Posterior cingulate gyrus (tissue), 11 donors: Measurements from ENCODE around the gene TP53TG5.

ENCODE experiments used
- DNase-seq, 10 donors: peaks; one replicate each; pipeline versions ENCODE4 v3.0.0 to v3.0.0-alpha.2; 2020 to 2021; ENCODE audit warnings: mixed read lengths in 3 of 10
- intact Hi-C: fragments of 100-400 bp; cut with DNase I; formaldehyde crosslinking; loops from one replicate; pipeline ENCODE4 v1.15.1; 2023

Gene TP53TG5

DNA sequence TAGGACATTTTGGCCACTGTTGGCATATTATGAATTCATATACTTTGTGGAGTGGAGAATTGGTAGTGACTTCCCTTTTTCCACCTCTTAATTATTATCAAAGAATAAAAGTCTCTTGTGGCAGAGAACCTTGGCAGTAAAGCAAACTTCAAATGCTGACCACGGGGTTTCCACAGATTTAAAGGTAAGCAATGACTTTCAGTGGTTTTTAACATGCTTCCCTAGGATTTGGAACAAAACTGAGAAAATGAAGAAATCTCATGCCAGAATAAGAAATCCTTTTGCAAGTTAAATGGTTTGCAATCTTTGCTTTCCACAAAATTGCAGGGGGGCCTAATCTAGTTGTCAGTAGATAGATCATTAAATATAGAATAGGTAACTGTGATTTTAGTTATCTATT is 27.9 kb downstream of the TP53TG5 start:
- no peak for DNase-seq
- intact Hi-C loops = no loop called here

DNA sequence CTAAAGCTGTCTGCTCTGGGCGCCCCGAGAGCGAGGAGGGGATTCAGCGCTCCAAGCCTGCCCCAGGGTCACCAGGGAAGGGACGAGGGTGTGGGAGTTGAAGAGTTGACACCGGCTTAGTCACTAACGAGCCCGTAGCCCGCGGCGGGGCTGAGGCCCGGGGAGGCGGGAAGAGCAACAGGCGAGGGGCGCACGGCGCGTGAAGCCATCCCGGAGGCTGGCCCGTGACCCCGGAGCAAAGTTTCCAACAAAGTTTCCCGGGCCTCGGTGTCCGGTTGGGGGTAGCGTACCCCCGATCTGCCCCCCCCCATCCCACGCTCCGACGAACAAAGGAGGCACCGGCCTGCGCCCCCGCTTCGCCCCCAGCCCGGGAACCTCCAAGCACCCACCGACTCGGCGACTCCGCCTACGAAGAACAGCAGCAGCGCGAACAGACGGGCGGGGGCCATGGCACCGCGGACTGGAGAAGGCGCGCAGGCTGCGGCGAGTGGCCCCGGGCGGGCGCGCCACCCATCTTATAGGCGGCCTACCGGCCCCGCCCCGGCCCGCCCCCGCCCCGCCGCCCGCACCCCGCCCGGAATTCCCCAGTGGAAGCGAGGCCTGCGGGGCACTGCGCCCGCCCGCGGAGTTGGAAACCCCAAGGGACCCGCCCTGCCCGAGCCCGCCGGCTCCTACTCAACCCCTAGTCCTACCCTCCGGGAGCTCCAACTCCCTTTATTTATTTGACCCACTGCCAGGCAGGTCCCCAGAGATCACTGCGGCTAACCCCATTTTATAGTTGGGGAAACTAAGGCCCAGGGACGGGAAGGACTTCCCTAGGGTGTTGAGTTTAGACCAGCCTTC is 30.0 kb downstream of the TP53TG5 start, which contains the start of gene SDC4:
TSS of gene SDC4 (minus strand) at position 489 of the 843 bp plus-strand sequence. CDS start at position 449, 40 bp downstream.
- DNase-seq = peak in 3 of 10 donors; percentile 34 to 88 (median 65)
- intact Hi-C loops = no loop called here

DNA sequence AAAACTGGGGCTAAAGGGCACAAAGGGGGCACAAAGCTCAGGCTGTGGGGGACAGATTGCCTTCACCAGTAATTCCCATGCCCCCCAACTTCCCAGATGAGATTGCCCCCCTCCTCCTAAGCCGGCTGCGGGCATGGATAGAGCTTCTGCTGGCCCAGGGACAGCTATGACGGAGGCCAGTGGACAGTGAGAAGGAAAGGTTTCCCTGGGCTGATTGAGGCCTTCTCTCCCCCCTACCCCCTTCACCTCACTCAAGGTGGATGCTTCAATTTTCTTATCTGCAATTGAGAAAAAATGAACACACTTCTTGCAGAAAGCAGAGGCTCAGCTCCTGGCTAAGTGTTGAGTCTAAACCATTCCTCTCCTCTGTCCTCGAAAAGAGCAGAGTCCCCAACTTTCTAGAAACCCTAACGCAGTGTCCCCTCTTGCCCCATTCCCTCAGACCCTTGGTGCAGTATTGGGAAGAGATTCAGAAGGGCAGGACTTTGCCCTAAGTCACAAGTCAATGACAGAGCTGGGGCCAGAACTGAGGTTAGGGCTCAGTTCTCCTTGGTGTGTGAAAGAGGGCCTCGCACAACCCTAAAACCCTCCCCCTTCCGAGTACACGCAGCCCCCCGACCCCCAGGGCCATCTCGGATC is 30.7 kb downstream of the TP53TG5 start:
- no peak for DNase-seq
- intact Hi-C loops = no loop called here

DNA sequence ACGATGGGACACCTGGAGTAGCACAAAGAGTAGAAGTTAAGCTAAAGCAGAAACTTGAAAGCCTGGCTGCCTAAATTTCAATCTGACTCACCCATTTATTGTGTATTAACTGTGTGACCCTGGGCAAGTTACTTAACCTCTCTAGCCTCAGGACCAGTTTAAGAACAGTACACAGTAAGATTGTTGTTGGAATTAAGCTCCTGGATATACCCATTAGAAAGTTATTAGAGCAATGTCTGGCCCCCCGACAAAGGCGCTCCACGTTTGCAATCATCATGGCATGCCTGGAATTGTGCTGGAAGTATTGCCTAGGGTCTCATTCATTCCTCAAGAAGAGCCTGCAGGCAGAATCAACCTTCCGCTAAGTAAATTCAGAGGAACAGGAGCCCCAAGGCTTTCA is 31.3 kb downstream of the TP53TG5 start:
- no peak for DNase-seq
- intact Hi-C loops = no loop called here

DNA sequence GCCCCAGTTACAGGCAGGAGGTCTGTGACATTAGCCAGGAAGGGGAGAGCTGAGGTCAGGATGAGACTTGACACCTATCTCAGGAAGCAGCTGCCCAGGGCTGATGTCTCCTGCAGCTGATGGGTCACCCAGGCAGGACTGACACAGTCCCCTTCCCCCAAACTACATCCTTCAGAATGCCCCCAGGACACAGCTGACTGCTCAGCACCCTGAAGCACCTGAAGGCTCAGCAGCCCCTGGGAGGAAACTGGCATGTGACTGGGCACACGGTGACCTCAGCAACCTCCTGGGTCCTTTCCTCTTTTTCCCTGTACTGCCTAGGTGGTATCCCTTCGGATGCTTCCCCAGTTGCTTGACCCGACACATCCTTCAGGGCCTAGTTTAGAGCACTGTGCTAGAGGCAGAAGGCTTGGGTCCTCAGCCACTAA is 31.8 kb downstream of the TP53TG5 start:
- no peak for DNase-seq
- intact Hi-C loops = no loop called here

DNA sequence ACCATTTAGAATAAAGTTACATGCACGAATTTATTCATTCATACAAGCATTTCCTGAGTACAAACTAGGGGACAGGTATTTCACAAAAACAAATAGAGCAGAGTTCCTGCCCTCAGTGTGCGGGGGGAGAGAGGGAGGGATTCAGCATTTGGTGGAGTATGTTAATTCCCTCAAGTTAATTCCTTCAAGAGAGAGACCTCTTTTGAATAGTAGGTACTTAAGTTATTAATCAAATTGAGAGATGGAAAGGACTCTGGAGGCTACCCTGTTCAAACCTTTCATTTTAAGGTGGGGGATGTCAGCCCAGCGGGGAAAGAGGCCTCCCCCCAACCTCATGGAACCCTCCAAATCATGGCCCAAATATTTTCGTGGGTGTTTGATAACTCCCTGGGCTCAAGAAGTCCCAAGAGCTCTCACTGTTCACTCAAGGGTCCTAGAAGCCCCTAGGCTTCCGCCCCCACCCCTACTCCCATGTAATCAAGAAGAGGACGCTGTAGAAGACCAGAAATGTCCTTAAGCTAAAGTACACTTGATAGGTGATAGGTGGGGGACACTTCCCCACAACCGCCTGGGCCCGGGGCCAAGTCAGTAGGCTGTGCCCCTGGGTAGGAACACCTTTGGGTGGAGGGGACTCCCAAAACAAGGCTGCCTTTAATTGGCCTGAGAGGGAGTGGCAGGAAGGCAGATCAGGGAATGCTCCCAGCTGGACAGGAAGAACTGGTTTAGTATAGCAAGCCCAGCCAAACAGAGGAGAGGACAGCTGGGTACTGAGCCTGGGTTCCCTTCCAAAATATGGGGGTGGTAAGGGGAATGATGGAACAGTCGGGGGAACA is 32.8 kb downstream of the TP53TG5 start:
- no peak for DNase-seq
- intact Hi-C loops = no loop called here

DNA sequence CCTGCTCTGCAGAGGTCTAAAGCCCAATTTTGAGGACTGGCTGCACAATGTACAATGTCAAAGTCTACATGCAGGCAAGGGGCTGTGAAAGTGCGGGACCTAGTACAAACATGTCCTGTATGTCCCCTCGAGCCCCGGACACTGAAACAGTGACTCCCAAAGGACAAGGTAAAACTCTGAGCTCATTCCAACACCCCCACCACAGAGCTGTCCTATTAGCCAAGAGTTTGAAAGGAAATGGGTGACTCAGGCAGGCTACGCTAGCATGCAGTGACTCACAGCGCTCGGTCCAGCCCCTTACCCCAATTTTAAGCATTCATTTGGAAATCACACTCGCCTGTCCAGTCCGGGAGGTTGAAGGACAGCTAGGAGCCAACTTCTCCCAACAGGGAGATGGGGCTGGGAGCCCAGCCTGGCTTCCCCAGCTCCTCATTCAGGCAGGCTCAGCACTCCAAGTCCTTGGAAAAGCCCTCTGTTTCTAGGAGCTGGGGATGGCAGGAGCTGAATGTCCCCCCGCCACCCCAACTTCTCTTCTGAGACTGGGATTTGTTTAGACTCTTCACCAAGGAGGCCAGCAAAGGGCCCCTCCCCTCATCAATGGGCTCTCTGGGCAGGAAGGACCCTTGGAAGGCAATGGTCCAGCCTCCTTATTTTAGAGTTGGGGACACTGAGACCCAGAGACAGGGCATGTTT is 33.8 kb downstream of the TP53TG5 start:
- intact Hi-C loops = no loop called here
- DNase-seq = peak in 3 of 10 donors; percentile 34 to 76 (median 51)

DNA sequence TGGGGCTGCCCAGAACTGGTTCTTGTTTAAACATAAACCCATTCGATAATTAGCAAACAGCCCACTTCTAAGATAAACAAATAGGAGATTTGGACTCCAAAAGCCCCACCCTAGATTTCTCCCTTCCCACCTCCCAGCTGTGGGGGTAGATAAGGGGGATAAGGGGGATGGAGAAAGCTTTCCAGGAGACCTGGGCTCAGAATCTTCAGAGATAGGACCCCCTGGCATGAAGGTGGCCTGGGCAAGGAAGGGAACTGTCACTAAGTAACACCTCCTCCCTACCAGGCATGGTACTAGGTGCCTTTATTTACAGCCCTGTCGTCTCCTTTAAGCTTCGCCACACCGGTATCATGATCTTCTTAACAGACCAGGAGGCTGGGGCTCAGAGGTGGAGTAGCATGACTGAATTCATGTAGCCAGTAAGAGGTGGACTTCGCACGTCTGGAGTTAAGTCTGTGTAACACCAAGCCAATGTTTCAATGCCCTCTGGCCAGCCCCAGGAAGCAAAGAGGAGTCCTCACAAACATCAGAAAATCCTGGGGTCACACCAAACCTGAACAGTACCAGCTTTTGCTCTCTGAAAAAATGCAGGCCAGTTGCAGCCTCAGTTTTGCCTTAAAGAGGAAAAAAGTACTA is 34.5 kb downstream of the TP53TG5 start:
- no peak for DNase-seq
- intact Hi-C loops = no loop called here

DNA sequence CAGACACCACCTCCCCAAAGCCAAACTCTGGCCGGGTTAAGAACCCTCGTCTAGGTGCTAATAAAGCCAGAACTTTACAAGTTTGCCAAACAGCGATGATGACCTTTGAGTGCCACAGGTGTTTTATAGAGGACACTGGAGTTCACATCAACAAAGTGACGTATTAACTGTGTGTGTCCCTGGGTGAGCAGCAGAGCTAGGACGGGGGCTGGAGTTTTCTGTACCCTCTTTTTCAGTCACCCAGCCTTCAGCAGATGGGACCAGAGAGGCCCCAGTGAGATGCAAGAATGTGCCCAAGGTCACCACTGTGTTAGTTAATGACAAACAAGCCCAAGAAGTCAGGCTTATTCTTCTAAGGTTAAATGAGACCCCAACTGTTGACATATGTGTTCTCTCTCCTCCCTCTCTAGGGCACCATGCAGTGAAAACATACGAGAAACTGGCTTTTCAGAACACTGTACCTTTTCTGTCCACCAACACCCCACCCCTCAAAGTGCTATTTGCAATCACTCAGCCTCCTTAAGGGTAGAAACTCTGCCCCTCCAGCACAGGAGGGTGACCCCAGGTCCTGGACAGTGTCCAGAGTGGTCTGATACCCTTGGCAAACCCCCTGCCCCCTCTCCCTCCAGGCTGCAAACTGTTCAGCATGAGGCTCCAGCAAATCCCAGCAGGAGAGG is 35.1 kb downstream of the TP53TG5 start:
- no peak for DNase-seq
- intact Hi-C loops = no loop called here

DNA sequence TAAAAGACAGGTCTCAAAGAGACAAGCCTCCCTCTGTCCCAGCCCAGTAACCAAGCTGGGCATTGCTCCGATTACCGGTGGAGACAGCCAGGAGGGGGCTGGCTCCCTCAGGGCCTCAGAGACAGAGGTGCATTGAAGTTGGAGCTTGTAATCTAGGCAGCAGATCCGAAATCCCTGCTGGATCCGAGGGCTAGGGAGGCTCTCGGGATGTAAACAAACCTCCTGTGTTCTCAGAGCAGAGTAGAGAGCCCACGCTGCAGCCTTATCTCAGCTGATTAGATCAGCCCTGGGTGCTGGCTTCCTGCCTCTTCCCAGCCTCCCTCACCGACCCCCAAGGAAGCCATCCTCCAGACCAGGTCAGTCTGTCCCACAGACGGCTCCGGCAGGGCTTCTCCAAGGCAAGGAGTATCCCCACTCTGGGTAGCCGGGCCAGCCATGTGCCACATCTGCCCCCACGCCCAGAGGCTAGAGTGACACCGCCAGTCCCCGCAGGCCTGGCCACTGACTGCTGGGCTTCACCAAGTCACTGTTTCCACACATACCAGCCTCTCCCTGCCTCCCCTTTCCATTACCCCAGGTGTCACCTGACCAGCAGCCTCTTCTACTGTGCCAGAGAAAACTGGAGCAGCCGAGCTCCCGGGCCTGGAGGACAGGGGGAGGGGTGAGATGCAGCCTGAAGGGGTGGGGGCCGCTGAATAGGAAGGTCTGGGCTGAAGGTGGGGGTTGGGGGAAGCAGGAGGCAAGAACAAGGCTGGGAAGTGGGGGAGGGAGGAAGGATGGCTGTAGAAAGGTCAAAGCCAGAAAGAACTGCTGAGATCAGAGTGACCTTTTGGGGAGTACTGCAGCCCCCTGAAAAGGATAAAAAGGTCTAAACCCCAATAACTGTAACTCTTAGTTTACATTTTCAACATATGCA is 35.9 kb downstream of the TP53TG5 start:
- peak in 8 of 10 donors; percentile 21 to 87 (median 48) for DNase-seq
- intact Hi-C loops = no loop called here

DNA sequence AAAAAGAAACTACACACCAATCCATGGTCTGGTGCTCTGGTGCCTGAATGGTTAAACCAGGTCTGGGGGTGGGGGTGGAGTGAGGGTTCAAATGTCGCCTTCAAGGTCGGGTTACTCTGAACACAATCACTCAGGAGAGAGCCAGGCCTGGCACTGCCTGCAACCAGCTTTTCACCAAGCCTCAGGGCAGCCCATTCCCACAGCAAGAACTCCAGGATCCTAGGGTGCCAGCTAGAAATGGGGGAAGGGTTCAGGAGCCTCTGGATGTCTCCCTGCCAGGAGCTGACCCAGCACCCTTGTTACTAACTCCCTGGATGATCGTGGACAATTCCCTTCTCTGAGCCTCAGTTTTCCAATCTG is 36.6 kb downstream of the TP53TG5 start:
- no peak for DNase-seq
- intact Hi-C loops = no loop called here

DNA sequence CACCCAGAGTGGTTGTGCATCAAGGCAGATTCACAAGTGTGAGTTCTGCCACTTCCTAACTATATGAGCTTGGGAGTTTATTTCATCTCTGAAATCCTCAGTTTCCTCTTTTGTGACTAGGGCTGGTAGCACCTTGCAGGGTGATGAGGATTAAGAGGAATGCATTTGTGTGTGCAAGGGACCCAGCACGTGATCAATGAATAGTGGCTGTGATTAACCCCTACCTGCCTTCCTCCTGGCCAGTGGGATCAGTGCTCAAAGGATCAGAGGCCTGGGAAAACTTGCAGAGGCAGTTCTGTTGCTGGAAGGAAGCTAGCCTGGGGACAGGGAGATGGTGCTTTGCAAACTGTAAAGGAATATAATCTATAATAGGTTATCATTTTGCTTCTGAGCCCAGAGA is 37.2 kb downstream of the TP53TG5 start:
- DNase-seq = no peak
- intact Hi-C loops = no loop called here

DNA sequence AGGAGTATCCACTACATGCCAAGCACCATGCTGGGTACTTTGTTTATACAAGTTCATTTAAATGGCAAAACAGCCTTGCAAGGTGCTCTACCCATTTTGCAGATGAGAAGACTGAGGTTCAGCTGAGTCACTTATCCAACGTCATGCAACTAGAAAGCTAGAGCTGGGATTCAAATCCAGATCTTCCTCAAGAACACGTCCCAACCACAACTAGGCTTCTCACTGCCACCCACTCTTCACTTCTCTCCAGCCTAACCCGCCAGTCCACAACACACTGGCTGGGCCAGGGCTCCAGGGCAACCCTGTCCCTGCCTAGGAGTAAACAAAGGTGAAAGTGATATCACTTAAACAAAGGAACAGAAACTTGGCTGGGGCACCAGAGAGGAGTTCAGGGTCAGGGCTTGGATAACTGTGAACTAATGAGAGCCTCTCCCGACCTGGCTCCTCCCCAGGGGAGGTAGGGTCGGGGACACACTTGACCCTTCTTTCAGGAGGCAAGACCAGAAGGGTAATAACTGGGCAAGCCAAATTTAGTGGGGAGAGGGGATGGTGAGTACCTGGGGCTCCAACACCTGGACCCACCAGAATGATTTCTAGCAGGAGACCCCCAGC is 37.8 kb downstream of the TP53TG5 start:
- DNase-seq = no peak

DNA sequence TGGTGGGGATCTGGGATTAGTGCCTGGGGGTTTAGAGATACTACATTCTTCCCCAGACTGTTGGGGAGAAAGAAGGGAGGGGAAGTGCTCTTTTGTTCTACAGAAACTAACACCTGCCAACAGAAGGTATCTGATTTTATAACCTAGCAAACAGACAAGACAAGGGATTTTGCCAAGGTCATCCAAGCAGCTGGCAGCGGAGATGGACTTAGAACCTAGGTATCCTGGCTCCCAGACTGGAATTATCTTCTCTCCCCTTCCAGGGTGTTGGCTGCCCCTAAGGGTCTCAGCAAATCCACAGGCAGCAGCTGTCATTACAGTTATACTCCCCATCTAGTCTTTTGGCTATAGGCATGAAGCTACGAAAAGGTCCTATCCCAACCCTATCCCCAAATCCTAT is 38.3 kb downstream of the TP53TG5 start:
- intact Hi-C loops = no loop called here
- peak in 1 of 10 donors; percentile 36 for DNase-seq

More for the DNA sequence above, 37.8 kb downstream of the TP53TG5 start:
- intact Hi-C loops = no loop called here

DNA sequence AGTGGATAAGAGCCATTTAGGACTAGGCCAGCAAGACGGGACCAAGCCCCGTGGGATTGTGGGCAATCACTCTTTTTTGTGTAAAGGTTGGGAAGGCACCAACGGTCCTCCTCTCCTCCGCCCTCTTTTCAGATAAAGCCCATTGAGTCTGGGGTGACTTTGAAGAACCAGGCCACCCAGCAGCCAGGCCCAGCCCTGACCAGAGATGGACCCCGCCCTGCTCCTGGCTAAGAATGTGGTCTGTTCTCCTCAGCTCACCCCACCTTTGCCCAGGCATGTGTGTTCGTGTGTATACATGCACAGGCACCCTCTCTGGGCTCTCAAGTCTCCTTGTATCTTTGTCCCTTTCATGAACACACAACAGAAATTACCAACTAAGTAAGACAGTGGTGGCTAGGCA is 39.0 kb downstream of the TP53TG5 start:
- peak in 1 of 10 donors; percentile 22 for DNase-seq
- intact Hi-C loops = no loop called here

DNA sequence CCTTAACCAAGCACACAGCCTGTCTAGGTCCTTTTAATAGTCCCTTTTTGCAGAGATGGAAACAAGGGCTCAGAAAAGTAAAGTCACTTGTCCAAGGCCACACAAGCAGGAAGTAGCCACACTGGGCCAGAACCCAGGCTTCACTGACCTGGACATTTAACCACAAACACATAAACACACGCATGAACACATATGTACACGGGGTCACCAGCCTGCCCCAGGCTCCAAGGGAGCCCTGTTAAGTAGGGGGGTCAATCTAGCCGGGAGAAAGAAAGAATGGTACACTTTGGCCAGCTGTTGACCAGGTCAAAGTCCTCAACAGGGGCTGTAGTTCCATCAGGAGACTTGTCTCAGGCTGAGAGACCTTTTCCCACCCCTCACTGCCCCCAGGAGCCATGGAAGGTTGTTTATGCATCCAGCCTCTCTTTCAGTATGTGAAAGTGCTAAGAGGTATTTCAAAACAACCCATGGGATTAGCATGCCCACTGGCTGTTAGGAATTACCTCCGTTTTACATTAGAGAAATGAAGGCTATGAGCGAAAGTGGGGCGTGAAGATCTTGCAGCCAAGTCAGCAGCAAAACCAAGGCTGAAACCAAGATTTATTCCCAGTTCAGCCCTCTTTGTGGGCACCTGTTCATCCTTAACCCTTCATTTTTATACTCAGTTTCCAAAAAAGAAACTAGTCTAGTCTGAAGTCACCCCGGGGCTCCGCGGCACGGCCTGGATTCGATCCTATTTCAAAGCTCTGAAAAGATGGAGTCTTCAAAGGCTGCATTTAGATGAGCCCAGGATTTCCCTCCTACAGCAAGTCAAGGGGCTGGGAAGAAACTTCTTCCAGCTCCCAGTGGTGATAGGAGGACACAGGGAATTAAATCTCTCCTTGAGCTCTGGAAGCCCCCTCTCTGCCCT is 39.7 kb downstream of the TP53TG5 start:
- intact Hi-C loops = no loop called here
- no peak for DNase-seq
